ENCODE measurements around the gene PRLHR.
A peak's percentile ranks its signal among the peaks of the same experiment; 100 is the strongest.

Gene PRLHR

DNA sequence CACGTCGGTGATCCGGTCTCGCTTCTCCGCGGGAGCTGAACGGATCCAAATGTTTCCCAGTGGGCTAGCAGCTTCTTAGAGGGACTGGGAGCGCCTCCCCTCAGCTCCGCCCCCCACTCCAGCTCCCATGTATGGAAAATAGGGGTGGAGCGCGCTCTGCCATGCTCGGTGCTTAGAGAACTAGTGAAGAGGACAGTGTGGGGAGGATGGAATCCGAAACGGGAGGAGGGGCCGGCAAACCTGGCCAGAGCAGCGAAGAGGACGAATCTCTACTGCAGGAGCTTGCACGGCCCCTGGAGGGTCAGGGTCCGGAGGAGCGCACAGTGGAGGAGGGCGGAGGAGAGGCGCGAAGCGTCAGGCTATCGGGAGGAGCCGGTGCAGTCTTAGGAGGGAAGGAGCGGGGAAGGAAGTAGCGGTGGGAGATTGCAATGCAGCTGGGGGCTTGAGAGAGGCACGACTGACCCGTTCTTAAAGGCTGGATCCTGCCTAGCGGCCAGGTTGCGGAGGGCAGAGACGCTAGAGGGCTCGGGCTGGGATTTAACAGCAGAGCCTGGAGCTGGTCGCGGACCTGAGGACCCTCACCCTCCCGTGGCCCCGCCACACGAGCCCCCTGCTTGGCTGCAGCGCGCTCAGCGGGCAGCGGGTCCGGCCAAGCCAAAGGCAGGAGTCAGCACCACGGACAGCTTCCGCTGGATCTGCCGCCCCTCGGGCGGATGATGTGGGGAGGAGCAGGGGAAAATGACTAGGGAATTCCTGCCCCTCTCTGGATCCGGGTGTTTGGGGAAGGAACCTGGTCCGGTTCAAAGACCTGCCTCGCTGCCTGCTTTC, at the start of gene PRLHR:
PRLHR (minus strand) TSS at position 51 of the 828 bp plus-strand sequence. CDS start 404 bp downstream, outside the sequence.
- no peak within 1 kb of the TSS for H3K4me3 ChIP-seq (replicated peaks in 1 of 2; ENCODE audit: low read depth in 2 of 2, low read length in 2 of 2)
- peak; percentile 22 to 33 for DNase-seq (ENCODE audit: low read depth in 2 of 2)
- TF ChIP-seq, protein P1, sequence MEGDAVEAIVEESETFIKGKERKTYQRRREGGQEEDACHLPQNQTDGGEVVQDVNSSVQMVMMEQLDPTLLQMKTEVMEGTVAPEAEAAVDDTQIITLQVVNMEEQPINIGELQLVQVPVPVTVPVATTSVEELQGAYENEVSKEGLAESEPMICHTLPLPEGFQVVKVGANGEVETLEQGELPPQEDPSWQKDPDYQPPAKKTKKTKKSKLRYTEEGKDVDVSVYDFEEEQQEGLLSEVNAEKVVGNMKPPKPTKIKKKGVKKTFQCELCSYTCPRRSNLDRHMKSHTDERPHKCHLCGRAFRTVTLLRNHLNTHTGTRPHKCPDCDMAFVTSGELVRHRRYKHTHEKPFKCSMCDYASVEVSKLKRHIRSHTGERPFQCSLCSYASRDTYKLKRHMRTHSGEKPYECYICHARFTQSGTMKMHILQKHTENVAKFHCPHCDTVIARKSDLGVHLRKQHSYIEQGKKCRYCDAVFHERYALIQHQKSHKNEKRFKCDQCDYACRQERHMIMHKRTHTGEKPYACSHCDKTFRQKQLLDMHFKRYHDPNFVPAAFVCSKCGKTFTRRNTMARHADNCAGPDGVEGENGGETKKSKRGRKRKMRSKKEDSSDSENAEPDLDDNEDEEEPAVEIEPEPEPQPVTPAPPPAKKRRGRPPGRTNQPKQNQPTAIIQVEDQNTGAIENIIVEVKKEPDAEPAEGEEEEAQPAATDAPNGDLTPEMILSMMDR (IDR thresholded peaks at IDR 0.05; ENCODE audit: low read depth, low read length): no peak

DNA sequence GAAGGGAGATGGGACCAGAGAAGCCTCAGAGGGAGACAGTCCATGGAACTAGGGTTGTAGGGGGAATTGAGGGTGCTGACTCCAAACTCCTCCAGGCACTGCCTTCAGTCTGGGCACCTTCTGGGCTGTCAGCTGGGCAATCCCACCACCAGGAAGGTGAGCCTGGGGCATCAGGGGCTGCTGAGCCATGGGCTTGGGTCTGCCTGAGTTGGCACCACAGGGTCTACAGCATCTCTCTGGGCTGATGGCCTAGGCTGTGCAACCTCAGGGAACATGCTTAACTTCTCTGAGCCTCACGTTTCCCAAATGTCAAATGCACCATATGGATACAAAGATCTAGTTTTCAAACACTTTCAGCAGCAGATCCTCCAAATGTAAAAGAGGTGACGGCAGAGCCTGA, 46.8 kb upstream of the PRLHR start:
- TF ChIP-seq, protein P1 (IDR thresholded peaks at IDR 0.05; ENCODE audit: low read depth, low read length): no peak
- DNase-seq (ENCODE audit: low read depth in 2 of 2): no peak
- H3K4me3 ChIP-seq (replicated peaks in 1 of 2; ENCODE audit: low read depth in 2 of 2, low read length in 2 of 2): no peak overlapping the region

DNA sequence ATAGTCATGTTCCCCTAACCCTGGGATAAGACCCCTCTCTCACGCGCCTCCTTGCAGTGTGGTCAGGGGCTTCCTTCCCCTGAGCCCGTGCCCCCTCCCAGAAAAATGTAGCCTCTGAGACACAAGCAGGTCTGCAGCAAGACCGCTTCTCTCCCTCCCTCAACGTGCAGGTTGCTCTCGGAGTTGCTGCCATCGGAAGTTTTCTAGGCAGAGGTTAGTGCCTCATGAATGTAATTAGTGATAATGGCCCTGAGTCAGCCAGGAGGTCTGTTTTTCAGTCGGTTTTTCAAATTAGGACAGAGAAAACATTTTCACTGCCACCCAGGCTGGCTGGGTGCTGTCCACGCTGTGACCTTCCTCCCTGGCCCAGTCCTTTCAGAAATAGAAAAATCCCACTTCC, 43.2 kb upstream of the PRLHR start:
- TF ChIP-seq, protein P1 (IDR thresholded peaks at IDR 0.05; ENCODE audit: low read depth, low read length): no peak
- no peak overlapping the region for H3K4me3 ChIP-seq (replicated peaks in 1 of 2; ENCODE audit: low read depth in 2 of 2, low read length in 2 of 2)
- no peak for DNase-seq (ENCODE audit: low read depth in 2 of 2)

GRCh38 chr10:118635674-118636402, 40.4 kb upstream of the PRLHR start:
- no peak for DNase-seq (ENCODE audit: low read depth in 2 of 2)
- TF ChIP-seq, protein P1 (IDR thresholded peaks at IDR 0.05; ENCODE audit: low read depth, low read length): no peak
- no peak overlapping the region for H3K4me3 ChIP-seq (replicated peaks in 1 of 2; ENCODE audit: low read depth in 2 of 2, low read length in 2 of 2)

GRCh38 chr10:118633786-118634185, 38.3 kb upstream of the PRLHR start:
- DNase-seq (ENCODE audit: low read depth in 2 of 2): no peak
- no peak overlapping the region for H3K4me3 ChIP-seq (replicated peaks in 1 of 2; ENCODE audit: low read depth in 2 of 2, low read length in 2 of 2)
- TF ChIP-seq, protein P1 (IDR thresholded peaks at IDR 0.05; ENCODE audit: low read depth, low read length): no peak

- TF ChIP-seq, protein P1 (IDR thresholded peaks at IDR 0.05; ENCODE audit: low read depth, low read length): no peak
- no peak overlapping the region for H3K4me3 ChIP-seq (replicated peaks in 1 of 2; ENCODE audit: low read depth in 2 of 2, low read length in 2 of 2)
- peak; percentile 5 to 28 for DNase-seq (ENCODE audit: low read depth in 2 of 2)
Measured at GRCh38 chr10:118629211-118629610, 33.8 kb upstream of the PRLHR start.
